Renal cortical epithelial cell (primary cell): ENCODE data around the gene CYP27B1. TPM values are rescaled to one million over a fixed set of nuclear protein-coding genes. Genes with fewer than 3 reads are reported as not detected.

Experiments
- DNase-seq: peaks from one replicate; pipeline ENCODE4 v3.0.0-alpha.2; 2011; ENCODE audit warnings: low read depth
- total RNA-seq: library from RNA; depleted of rRNA; stranded (reverse); fragments of >200 nt; gene quantifications from 2 replicates; pipeline ENCODE4 v1.2.3, GENCODE V29; 2014

Gene CYP27B1
- total RNA-seq = 0.50 and 0.87 TPM in 2 replicates

GRCh38 chr12:57766464-57767304 lies at the start of gene CYP27B1:
TSS of gene CYP27B1 (minus strand) at chr12:57767078. CDS start at chr12:57767041, 37 bp downstream.
- peak; percentile 43 for DNase-seq

GRCh38 chr12:57816001-57816854 lies 49.4 kb upstream of the CYP27B1 start:
- DNase-seq = no peak

GRCh38 chr12:57815177-57816000 lies 48.5 kb upstream of the CYP27B1 start:
- no peak for DNase-seq

GRCh38 chr12:57813971-57814772 lies 47.3 kb upstream of the CYP27B1 start:
- no peak for DNase-seq

- no peak for DNase-seq
These were observed 46.5 kb upstream of the CYP27B1 start for GRCh38 chr12:57813111-57813970.

- no peak for DNase-seq
These were observed 44.3 kb upstream of the CYP27B1 start for GRCh38 chr12:57811028-57811755.

- DNase-seq = peak; percentile 78
These were observed 43.6 kb upstream of the CYP27B1 start for GRCh38 chr12:57810450-57810849.

GRCh38 chr12:57809425-57809824 lies 42.5 kb upstream of the CYP27B1 start:
- no peak for DNase-seq

GRCh38 chr12:57808351-57808750 lies 41.5 kb upstream of the CYP27B1 start:
- DNase-seq = no peak

GRCh38 chr12:57807285-57807684 lies 40.4 kb upstream of the CYP27B1 start:
- DNase-seq = no peak

GRCh38 chr12:57806677-57807076 lies 39.8 kb upstream of the CYP27B1 start:
- no peak for DNase-seq

GRCh38 chr12:57803319-57803893 lies 36.5 kb upstream of the CYP27B1 start:
- peak; percentile 27 for DNase-seq

GRCh38 chr12:57802607-57803006 lies 35.7 kb upstream of the CYP27B1 start:
- no peak for DNase-seq

- DNase-seq = no peak
These were observed 34.1 kb upstream of the CYP27B1 start for GRCh38 chr12:57800965-57801364.

- DNase-seq = peak; percentile 51
These were observed 31.1 kb upstream of the CYP27B1 start for GRCh38 chr12:57797933-57798332.

- DNase-seq = no peak
These were observed 30.1 kb upstream of the CYP27B1 start for GRCh38 chr12:57796996-57797395.

- DNase-seq = no peak
These were observed 28.5 kb upstream of the CYP27B1 start for GRCh38 chr12:57795354-57795753.

GRCh38 chr12:57793920-57794319 lies 27.0 kb upstream of the CYP27B1 start:
- DNase-seq = no peak

GRCh38 chr12:57783861-57784260 lies 17.0 kb upstream of the CYP27B1 start:
- no peak for DNase-seq
